HCT116 (cell line): ENCODE results near the gene GABBR1. TPM values are rescaled to one million over a fixed set of nuclear protein-coding genes. Genes with fewer than 3 reads are reported as not detected.

ENCODE experiments used
- ATAC-seq: fragments of 200-7000 bp; cut with Tn5 transposase; 2 replicates; pipeline ENCODE4 v1.9.1; 2020; ENCODE audit warnings: mild to moderate bottlenecking, moderate library complexity
- BruUV-seq: library from RNA; stranded (reverse); fragments of 400-500 nt; replicated peaks from 2 replicates; lab custom pipeline; 2021; lab: Mats Ljungman, UMichigan
- CTCF ChIA-PET: fragments of 300-600 bp; sonication (Branson Sonifier 250); formaldehyde crosslinking; loops from one replicate; lab custom pipeline; 2021; ENCODE audit warnings: antibody characterized with exemption; lab: Charles Lee
- POLR2A ChIA-PET: fragments of 300-600, 350-600 bp; sonication (Branson Sonifier 250); formaldehyde crosslinking; loops from one replicate; lab custom pipeline; 2021; ENCODE audit warnings: antibody characterized with exemption; lab: Charles Lee
- RAD21 ChIA-PET, 2 experiments: fragments of 300-600 bp; sonication (Branson Sonifier 250); formaldehyde crosslinking; loops; one replicate each; lab custom pipeline; 2023; ENCODE audit warnings: low total read pairs in 2 of 2; ENCODE audit not compliant: uncharacterized antibody in 2 of 2, unreplicated experiment in 2 of 2, low non-redundant PET in 1 of 2; lab: Charles Lee
- DNase-seq: peaks from one replicate; pipeline ENCODE4 v3.0.0-alpha.2; 2010; ENCODE audit warnings: low read depth, low spot score
- H2AFZ ChIP-seq: fragments of 200-600 bp; shearing (Covaris generic), sonication (generic); 2 replicates; pipeline ENCODE4 v1.6.1; 2017; ENCODE audit warnings: low read depth, mixed run types, mixed read lengths, antibody characterized with exemption, low read length; ENCODE audit not compliant: poor library complexity, severe bottlenecking
- H3K27ac ChIP-seq: 2 replicates; pipeline ENCODE4 v1.5.1; 2012; ENCODE audit warnings: low read depth, low read length
- H3K27me3 ChIP-seq: fragments of 200-600 bp; sonication (generic); 2 replicates; pipeline ENCODE4 v1.6.1; 2016; ENCODE audit warnings: mixed run types, low read length, mixed read lengths; ENCODE audit not compliant: insufficient read depth
- H3K36me3 ChIP-seq, 2 experiments: fragments of 200-500 bp in 1 of 2; fragments of 200-600 bp in 1 of 2; sonication (Bioruptor generic) in 1 of 2; sonication (generic) in 1 of 2; 2 replicates each; pipeline versions ENCODE4 v1.5.1 to v1.6.1; 2014 to 2016; ENCODE audit warnings: low read length in 2 of 2, inconsistent platforms in 1 of 2, mixed read lengths in 1 of 2, mixed run types in 1 of 2; ENCODE audit not compliant: insufficient read depth in 2 of 2, control insufficient read depth in 1 of 2
- H3K4me1 ChIP-seq, 2 experiments: fragments of 200-600 bp in 1 of 2; sonication (generic) in 1 of 2; 2 replicates each; pipeline versions ENCODE4 v1.5.1 to v1.6.1; 2012 to 2017; ENCODE audit warnings: low read length in 2 of 2, inconsistent platforms in 1 of 2, mild to moderate bottlenecking in 1 of 2, mixed read lengths in 1 of 2, mixed run types in 1 of 2, moderate library complexity in 1 of 2; ENCODE audit not compliant: insufficient read depth in 2 of 2, control insufficient read depth in 1 of 2
- H3K4me2 ChIP-seq: fragments of 200-600 bp; sonication (generic); 2 replicates; pipeline ENCODE4 v1.6.1; 2017; ENCODE audit warnings: mixed run types, low read length, mixed read lengths
- H3K4me3 ChIP-seq, 2 experiments: fragments of 200-600 bp in 1 of 2; sonication (generic) in 1 of 2; replicated peaks in 1 of 2; 2 replicates each; pipeline ENCODE4 v1.5.1; 2011 to 2016; ENCODE audit warnings: low read length in 2 of 2, control low read depth in 1 of 2, low read depth in 1 of 2, mild to moderate bottlenecking in 1 of 2, mixed read lengths in 1 of 2, mixed run types in 1 of 2
- H3K79me2 ChIP-seq: fragments of 200-600 bp; sonication (generic); 2 replicates; pipeline ENCODE4 v1.6.1; 2017; ENCODE audit warnings: mild to moderate bottlenecking, mixed run types, low read length, moderate library complexity, mixed read lengths; ENCODE audit not compliant: insufficient read depth
- H3K9ac ChIP-seq: fragments of 200-600 bp; sonication (generic); 2 replicates; pipeline ENCODE4 v1.6.1; 2016; ENCODE audit warnings: low read length, mixed read lengths
- H3K9me2 ChIP-seq: fragments of 200-600 bp; sonication (generic), shearing (Covaris generic); 2 replicates; pipeline ENCODE4 v1.6.1; 2017; ENCODE audit warnings: mixed run types, mild to moderate bottlenecking, moderate library complexity; ENCODE audit not compliant: insufficient read depth
- H3K9me3 ChIP-seq, 2 experiments: fragments of 200-500 bp in 1 of 2; fragments of 200-600 bp in 1 of 2; sonication (Bioruptor generic) in 1 of 2; sonication (generic) in 1 of 2; 2 replicates each; pipeline ENCODE4 v1.6.1; 2014 to 2017; ENCODE audit warnings: low read length in 2 of 2, mixed read lengths in 2 of 2, inconsistent platforms in 1 of 2, low read depth in 1 of 2, mild to moderate bottlenecking in 1 of 2, mixed run types in 1 of 2, moderate library complexity in 1 of 2; ENCODE audit not compliant: control insufficient read depth in 1 of 2, insufficient read depth in 1 of 2
- H4K20me1 ChIP-seq: fragments of 200-600 bp; sonication (generic), shearing (Covaris generic); 2 replicates; pipeline ENCODE4 v1.6.1; 2017; ENCODE audit warnings: mixed run types, mild to moderate bottlenecking, moderate library complexity; ENCODE audit not compliant: insufficient read depth
- CBX3 ChIP-seq: IDR thresholded peaks from 2 replicates; pipeline ENCODE4 v1.6.1; 2012; ENCODE audit warnings: low read depth
- CTCF ChIP-seq, 3 experiments: fragments of 200-600 bp in 1 of 3; sonication (generic) in 1 of 3; IDR thresholded peaks in 2 of 3; conservative IDR thresholded peaks in 1 of 3; 2 replicates each; pipeline ENCODE4 v1.5.1; 2012 to 2017; ENCODE audit warnings: low read depth in 2 of 3, low read length in 2 of 3, antibody characterized with exemption in 1 of 3, borderline replicate concordance in 1 of 3, control low read depth in 1 of 3, mild to moderate bottlenecking in 1 of 3, mixed read lengths in 1 of 3, mixed run types in 1 of 3, moderate library complexity in 1 of 3; ENCODE audit not compliant: insufficient read depth in 1 of 3
- ELF1 ChIP-seq: IDR thresholded peaks from 2 replicates; pipeline ENCODE4 v1.6.1; 2012; ENCODE audit warnings: low read depth, borderline replicate concordance
- EZH2 ChIP-seq: fragments of 200-600 bp; sonication (generic); IDR thresholded peaks from 2 replicates; pipeline ENCODE4 v1.6.1; 2017; ENCODE audit warnings: antibody characterized with exemption, mixed run types
- EZH2phosphoT487 ChIP-seq: fragments of 200-600 bp; IDR thresholded peaks from 2 replicates; pipeline ENCODE4 v1.6.1; 2018; ENCODE audit warnings: antibody characterized with exemption, borderline replicate concordance
- FOSL1 ChIP-seq: IDR thresholded peaks from 2 replicates; pipeline ENCODE4 v1.6.1; 2012; ENCODE audit warnings: low read depth
- JUND ChIP-seq: IDR thresholded peaks from 2 replicates; pipeline ENCODE4 v1.6.1; 2012
- POLR2A ChIP-seq: IDR thresholded peaks from 2 replicates; pipeline ENCODE4 v1.7.0; 2011; ENCODE audit warnings: borderline replicate concordance; ENCODE audit not compliant: insufficient read depth, insufficient read length; ENCODE audit errors: extremely low read depth
- POLR2AphosphoS5 ChIP-seq: IDR thresholded peaks from 2 replicates; pipeline ENCODE4 v1.6.1; 2011; ENCODE audit warnings: mild to moderate bottlenecking, low read depth, low read length, moderate library complexity
- RAD21 ChIP-seq: IDR thresholded peaks from 2 replicates; pipeline ENCODE4 v1.6.1; 2012; ENCODE audit warnings: low read depth, mild to moderate bottlenecking
- REST ChIP-seq: IDR thresholded peaks from 2 replicates; pipeline ENCODE4 v1.6.1; 2012; ENCODE audit warnings: low read depth
- SP1 ChIP-seq: IDR thresholded peaks from 2 replicates; pipeline ENCODE4 v1.6.1; 2012; ENCODE audit warnings: low read depth
- SRF ChIP-seq: IDR thresholded peaks from 2 replicates; pipeline ENCODE4 v1.6.1; 2012; ENCODE audit warnings: low read depth
- TCF7L2 ChIP-seq: IDR thresholded peaks from 2 replicates; pipeline ENCODE4 v1.7.0; 2011; ENCODE audit warnings: borderline replicate concordance, inconsistent platforms; ENCODE audit not compliant: insufficient read depth, insufficient read length; ENCODE audit errors: extremely low read depth
- ZBTB33 ChIP-seq: IDR thresholded peaks from 2 replicates; pipeline ENCODE4 v1.6.1; 2011; ENCODE audit warnings: mild to moderate bottlenecking, low read length, moderate library complexity; ENCODE audit not compliant: insufficient replicate concordance; ENCODE audit errors: extremely low read depth
- ZFX ChIP-seq: fragments of 450-650 bp; IDR thresholded peaks from 2 replicates; pipeline ENCODE4 v1.6.1; 2017
- ZNF274 ChIP-seq: fragments of 200-500 bp; sonication (Bioruptor generic); IDR thresholded peaks from 2 replicates; pipeline ENCODE4 v1.6.1; 2014; ENCODE audit warnings: mild to moderate bottlenecking, low read depth, low read length, inconsistent platforms
- intact Hi-C: fragments of 100-400 bp; cut with micrococcal nuclease; formaldehyde crosslinking; loops from 2 replicates; pipeline ENCODE4 v1.10.0; 2022
- total RNA-seq: library from RNA; stranded (reverse); gene quantifications from one replicate; pipeline ENCODE4 v1.2.1, GENCODE V29; 2021; ENCODE audit not compliant: unreplicated experiment

The GABBR1 gene
- total RNA-seq, 1 experiment from 2014 or later, result 43.4 TPM

DNA sequence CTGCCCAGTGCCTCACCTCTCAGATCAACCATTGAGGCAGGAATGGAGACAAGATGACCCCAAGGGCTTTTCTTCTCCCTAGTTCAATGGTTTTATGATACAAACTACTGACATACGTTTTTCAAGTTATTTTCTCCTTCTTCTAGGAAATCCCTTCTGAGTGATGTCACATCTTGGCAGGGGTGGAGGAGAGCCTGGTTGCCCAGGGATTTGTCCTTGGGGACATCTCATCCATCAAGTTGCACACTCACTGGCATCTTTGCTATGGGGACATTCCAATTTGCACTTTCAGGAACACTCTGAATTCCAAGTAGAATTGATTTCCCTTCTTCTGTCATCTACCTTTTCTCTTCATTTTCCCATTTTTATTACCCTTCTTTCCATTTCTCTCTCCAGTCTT, 38.0 kb upstream of the GABBR1 start:
- no peak overlapping the region for H3K27ac ChIP-seq
- H3K36me3 ChIP-seq, result no peaks in the 10 kb centered on the region
- no peaks in the 10 kb centered on the region for H3K9me3 ChIP-seq
- ChIA-PET POLR2A (no interaction called here), CTCF (interaction anchor here (3.4 kb wide), 1 partner anchor 17 kb away, joined by 21 read pairs; no protein-coding TSS in a partner anchor), RAD21 (no interaction called here)
- H3K9ac ChIP-seq, result no peak overlapping the region
- H2AFZ ChIP-seq, result no peak overlapping the region
- no peaks in the 10 kb centered on the region for H3K4me1 ChIP-seq
- intact Hi-C loops, result no loop called here
- ATAC-seq, result no peak
- H3K27me3 ChIP-seq, result no peaks in the 10 kb centered on the region
- no peak overlapping the region for H3K4me2 ChIP-seq
- H4K20me1 ChIP-seq, result no peaks in the 10 kb centered on the region
- TF ChIP-seq EZH2phosphoT487 (no peak), ZNF274 (no peak), ZBTB33 (no peak), POLR2A (no peak), CBX3 (no peak), EZH2 (no peak), FOSL1 (no peak), RAD21 (no peak), ELF1 (no peak), CTCF (IDR thresholded peaks at IDR 0.05 in 2 of 3, conservative IDR thresholded peaks at IDR 0.05 in 1 of 3; ENCODE audit: borderline replicate concordance in 1 of 3, insufficient read depth in 1 of 3, low read depth in 2 of 3, low read length in 2 of 3) (no peak), SP1 (no peak), TCF7L2 (no peak), JUND (no peak), POLR2AphosphoS5 (no peak), SRF (no peak), ZFX (no peak), REST (no peak)
- BruUV-seq, result no TSS peak
- no peak overlapping the region for H3K4me3 ChIP-seq
- no peaks in the 10 kb centered on the region for H3K9me2 ChIP-seq
- H3K79me2 ChIP-seq, result no peaks in the 10 kb centered on the region
- no peak for DNase-seq
